H1 (cell line): ENCODE data around the gene MEF2D. TPM values are rescaled to one million over a fixed set of nuclear protein-coding genes. Genes with fewer than 3 reads are reported as not detected.

ENCODE experiments used
- CTCF ChIA-PET: fragments of 300-600 bp; sonication (Branson Sonifier 250); formaldehyde crosslinking; loops from one replicate; lab custom pipeline; 2021; ENCODE audit not compliant: partially characterized antibody; lab: Charles Lee
- POLR2A ChIA-PET: fragments of 300-600 bp; sonication (Branson Sonifier 250); formaldehyde crosslinking; loops from one replicate; lab custom pipeline; 2021; ENCODE audit warnings: inconsistent platforms; ENCODE audit not compliant: partially characterized antibody; lab: Charles Lee
- DNase-seq, 2 experiments: peaks; one replicate each; pipeline versions ENCODE4 v3.0.0 to v3.0.0-alpha.2; 2010 to 2022; ENCODE audit warnings: low spot score in 2 of 2, low read depth in 1 of 2, mixed read lengths in 1 of 2
- FAIRE-seq: peaks from 2 replicates; lab custom pipeline; 2011; peaks lifted over from hg19 to GRCh38; lab: Jason Lieb, UNC
- H2AFZ ChIP-seq: 2 replicates; pipeline ENCODE4 v1.8.1; 2012; ENCODE audit warnings: low read length, inconsistent platforms
- H2AK5ac ChIP-seq: 2 replicates; pipeline ENCODE4 v1.6.1; 2013; ENCODE audit warnings: low read depth, low read length
- H2BK120ac ChIP-seq: replicated peaks from 2 replicates; pipeline ENCODE3; 2013; ENCODE audit warnings: low read depth, low read length, inconsistent platforms
- H2BK12ac ChIP-seq: 2 replicates; pipeline ENCODE4 v1.6.1; 2013; ENCODE audit warnings: low read depth, low read length
- H2BK15ac ChIP-seq: 2 replicates; pipeline ENCODE4 v1.6.1; 2013; ENCODE audit warnings: low read length
- H2BK20ac ChIP-seq: 2 replicates; pipeline ENCODE4 v1.6.1; 2013; ENCODE audit warnings: low read length
- H2BK5ac ChIP-seq: 2 replicates; pipeline ENCODE4 v1.6.1; 2013; ENCODE audit warnings: low read depth, low read length
- H3K14ac ChIP-seq: 2 replicates; pipeline ENCODE4 v1.6.1; 2013; ENCODE audit warnings: inconsistent platforms; ENCODE audit not compliant: insufficient read length
- H3K18ac ChIP-seq: 2 replicates; pipeline ENCODE4 v1.6.1; 2013; ENCODE audit warnings: low read length; ENCODE audit errors: extremely low read depth
- H3K23ac ChIP-seq: 2 replicates; pipeline ENCODE4 v1.6.1; 2013; ENCODE audit warnings: inconsistent platforms; ENCODE audit not compliant: insufficient read length
- H3K23me2 ChIP-seq: 2 replicates; pipeline ENCODE4 v1.6.1; 2013; ENCODE audit warnings: low read depth, low read length
- H3K27ac ChIP-seq: 2 replicates; pipeline ENCODE4 v1.6.1; 2011; ENCODE audit warnings: low read depth, low read length, inconsistent platforms
- H3K27me3 ChIP-seq, 4 experiments: replicated peaks in 1 of 4; 1 replicate in 1 of 4; 2 replicates in 3 of 4; pipeline versions ENCODE4 v1.6.1 to v1.8.1; 2011 to 2013; ENCODE audit warnings: low read length in 3 of 4, mild to moderate bottlenecking in 3 of 4, inconsistent platforms in 2 of 4, mixed read lengths in 2 of 4, moderate library complexity in 1 of 4; ENCODE audit not compliant: control insufficient read depth in 3 of 4, insufficient read depth in 3 of 4; ENCODE audit errors: extremely low read depth in 1 of 4
- H3K36me3 ChIP-seq, 4 experiments: 2 replicates each; pipeline versions ENCODE4 v1.6.1 to v1.8.1; 2011 to 2013; ENCODE audit warnings: mild to moderate bottlenecking in 4 of 4, low read length in 3 of 4, moderate library complexity in 2 of 4, control low read depth in 1 of 4, inconsistent platforms in 1 of 4; ENCODE audit not compliant: insufficient read depth in 4 of 4, control insufficient read depth in 2 of 4
- H3K4ac ChIP-seq: replicated peaks from 2 replicates; pipeline ENCODE3; 2013; ENCODE audit warnings: low read length, low read depth, mixed read lengths, inconsistent platforms; ENCODE audit not compliant: insufficient read length
- H3K4me1 ChIP-seq, 4 experiments: replicated peaks in 1 of 4; 1 replicate in 1 of 4; 2 replicates in 3 of 4; pipeline versions ENCODE4 v1.6.1 to v1.8.1; 2011 to 2013; ENCODE audit warnings: low read length in 3 of 4, inconsistent platforms in 2 of 4, mixed read lengths in 1 of 4; ENCODE audit not compliant: insufficient read depth in 4 of 4, control insufficient read depth in 3 of 4
- H3K4me2 ChIP-seq, 2 experiments: 2 replicates each; pipeline versions ENCODE4 v1.6.1 to v1.8.1; 2011 to 2013; ENCODE audit warnings: low read depth in 2 of 2, low read length in 2 of 2, control low read depth in 1 of 2, inconsistent platforms in 1 of 2, mild to moderate bottlenecking in 1 of 2; ENCODE audit not compliant: insufficient read depth in 1 of 2
- H3K4me3 ChIP-seq, 4 experiments: fragments of 200-600, 300-600 bp in 1 of 4; sonication (generic), shearing (Covaris generic), sonication (Bioruptor Twin) in 1 of 4; 2 replicates each; pipeline versions ENCODE4 v1.5.1 to v1.8.1; 2011 to 2016; ENCODE audit warnings: low read length in 4 of 4, low read depth in 3 of 4, control low read depth in 2 of 4, inconsistent platforms in 2 of 4, mild to moderate bottlenecking in 2 of 4, mixed read lengths in 1 of 4, moderate library complexity in 1 of 4; ENCODE audit not compliant: insufficient read depth in 2 of 4; ENCODE audit errors: extremely low read depth in 1 of 4
- H3K56ac ChIP-seq: replicated peaks from 2 replicates; pipeline ENCODE3; 2013; ENCODE audit warnings: low read depth, mild to moderate bottlenecking, mixed read lengths, low read length, inconsistent platforms; ENCODE audit not compliant: insufficient read length
- H3K79me1 ChIP-seq: 2 replicates; pipeline ENCODE4 v1.6.1; 2013; ENCODE audit warnings: low read depth, low read length, control low read depth
- H3K79me2 ChIP-seq, 2 experiments: 2 replicates each; pipeline versions ENCODE4 v1.6.1 to v1.8.1; 2012 to 2013; ENCODE audit warnings: low read length in 2 of 2, mild to moderate bottlenecking in 2 of 2, inconsistent platforms in 1 of 2; ENCODE audit not compliant: insufficient read depth in 2 of 2, control insufficient read depth in 1 of 2
- H3K9ac ChIP-seq, 4 experiments: replicated peaks in 1 of 4; 1 replicate in 1 of 4; 2 replicates in 3 of 4; pipeline versions ENCODE4 v1.6.1 to v1.8.1; 2011 to 2013; ENCODE audit warnings: low read depth in 3 of 4, low read length in 3 of 4, control low read depth in 2 of 4, mild to moderate bottlenecking in 2 of 4, moderate library complexity in 2 of 4, inconsistent platforms in 1 of 4; ENCODE audit errors: extremely low read depth in 1 of 4
- H3K9me3 ChIP-seq, 2 experiments: 2 replicates each; pipeline versions ENCODE4 v1.6.1 to v1.8.1; 2012 to 2013; ENCODE audit warnings: mild to moderate bottlenecking in 2 of 2, moderate library complexity in 2 of 2, control low read depth in 1 of 2, inconsistent platforms in 1 of 2, low read depth in 1 of 2, low read length in 1 of 2, mixed read lengths in 1 of 2; ENCODE audit not compliant: insufficient read depth in 2 of 2
- H4K20me1 ChIP-seq, 2 experiments: replicated peaks in 1 of 2; 2 replicates each; pipeline versions ENCODE3 to v1.8.1; 2011 to 2013; ENCODE audit warnings: inconsistent platforms in 2 of 2, low read length in 2 of 2, mild to moderate bottlenecking in 1 of 2; ENCODE audit not compliant: insufficient read depth in 2 of 2, control insufficient read depth in 1 of 2
- H4K5ac ChIP-seq: 2 replicates; pipeline ENCODE4 v1.6.1; 2013; ENCODE audit warnings: low read length, low read depth, mixed read lengths, inconsistent platforms; ENCODE audit not compliant: insufficient read length
- H4K8ac ChIP-seq: 2 replicates; pipeline ENCODE4 v1.8.0; 2013; ENCODE audit warnings: mild to moderate bottlenecking, moderate library complexity, low read length, inconsistent platforms; ENCODE audit not compliant: insufficient read depth; ENCODE audit errors: extremely low read depth
- H4K91ac ChIP-seq: replicated peaks from 2 replicates; pipeline ENCODE3; 2013; ENCODE audit warnings: low read length, mixed read lengths, inconsistent platforms; ENCODE audit not compliant: insufficient read length
- EZH2 ChIP-seq: fragments of 200-600 bp; sonication (generic); IDR thresholded peaks from 2 replicates; pipeline ENCODE4 v1.7.1; 2012; ENCODE audit warnings: low read depth, mild to moderate bottlenecking, moderate library complexity, low read length, inconsistent platforms; ENCODE audit not compliant: severe bottlenecking
- PHF8 ChIP-seq: fragments of 200-600 bp; sonication (generic); conservative IDR thresholded peaks from 2 replicates; pipeline ENCODE4 v1.7.1; 2012; ENCODE audit warnings: low read depth, mild to moderate bottlenecking, inconsistent platforms, low read length, moderate library complexity
- RNF2 ChIP-seq: fragments of 200-900, 300-1000 bp; sonication (generic); IDR thresholded peaks from 2 replicates; pipeline ENCODE4 v1.7.1; 2016; ENCODE audit warnings: borderline replicate concordance, low read depth, mild to moderate bottlenecking, antibody characterized with exemption, low read length; ENCODE audit not compliant: poor library complexity, severe bottlenecking; ENCODE audit errors: missing control alignments
- SP1 ChIP-seq: IDR thresholded peaks from 2 replicates; pipeline ENCODE4 v1.6.1; 2011; ENCODE audit warnings: low read depth, low read length
- ZNF274 ChIP-seq: IDR thresholded peaks from 2 replicates; pipeline ENCODE4 v1.7.0; 2012; ENCODE audit warnings: low read length, borderline replicate concordance; ENCODE audit errors: extremely low read depth
- whole genome bisulfite sequencing, 2 experiments: shearing (Covaris generic) in 1 of 2; methylation state at CpG; one replicate each; pipeline versions ENCODE4 v1.1.6 to v1.1.7; 2013 to 2015; ENCODE audit warnings: low lambda C conversion rate in 2 of 2, mixed read lengths in 2 of 2, inconsistent platforms in 1 of 2, low coverage in 1 of 2, missing lambda C conversion rate in 1 of 2; ENCODE audit not compliant: insufficient replicate concordance in 2 of 2, insufficient coverage in 1 of 2, insufficient read length in 1 of 2; ENCODE audit errors: extremely low coverage in 1 of 2, missing lambda C conversion rate in 1 of 2; 5-methylcytosine and 5-hydroxymethylcytosine counted together
- polyA plus RNA-seq, 7 experiments: library from polyadenylated mRNA; depleted of rRNA in 3 of 7; stranded (reverse) in 5 of 7; unstranded in 2 of 7; fragments of >200 nt in 5 of 7; fragments of 200-250 nt in 2 of 7; gene quantifications; 1 replicate in 5 of 7; 2 replicates in 1 of 7; 4 replicates in 1 of 7; pipeline versions ENCODE4 v1.2.1 to v1.2.3, GENCODE V29; 2011 to 2013; ENCODE audit warnings: missing spikeins in 2 of 7, mixed read lengths in 2 of 7
- total RNA-seq: library from RNA; stranded (reverse); fragmentation: NEBNext Ultra II Directional; extraction: Animal tissue kit (Norgen Biotek cat#: 25700); gene quantifications from 2 replicates; pipeline ENCODE4 v1.2.1, GENCODE V29; 2021

MEF2D gene
- total and polyA plus RNA-seq, 2 of the 8 experiments (the other 6 are each of a cell fraction or from before 2014, with no cell fraction given): 17.3 to 20.3 TPM

- WGBS, 2 experiments: 82% methylated on average over 6 of the region's 6 CpGs; no CpG with 5 or more reads in 1 of the 2 experiments
- H4K8ac ChIP-seq: no peak overlapping the region
- H3K56ac ChIP-seq: no peak overlapping the region
- H3K36me3 ChIP-seq: no peaks in the 10 kb centered on the region
- CTCF ChIA-PET: interaction anchor here (0.9 to 16.8 kb wide), 7 partner anchors 8 to 133 kb away, joined by 3 to 517 read pairs (median 40); no protein-coding TSS in a partner anchor
- peaks cover 13 to 35% (median 29%) of the 10 kb centered on the region in 4 experiments for H3K27me3 ChIP-seq
- TF ChIP-seq PHF8 (no peak), SP1 (no peak), EZH2 (no peak), RNF2 (no peak), ZNF274 (no peak)
- no peak overlapping the region for H3K27ac ChIP-seq
- H3K14ac ChIP-seq: no peak overlapping the region
- H3K79me2 ChIP-seq: no peaks in the 10 kb centered on the region
- H4K91ac ChIP-seq: no peak overlapping the region
- H2AK5ac ChIP-seq: no peak overlapping the region
- H3K4me2 ChIP-seq: no peak overlapping the region
- no peak for DNase-seq
- no peak overlapping the region for H2BK20ac ChIP-seq
- H4K5ac ChIP-seq: no peak overlapping the region
- no peak overlapping the region for H3K4ac ChIP-seq
- peaks cover 11% of the 10 kb centered on the region for H3K23me2 ChIP-seq
- H3K18ac ChIP-seq: no peak overlapping the region
- no peak overlapping the region for H3K9ac ChIP-seq
- peaks cover 0 to 5% of the 10 kb centered on the region in 2 experiments for H4K20me1 ChIP-seq
- no peak for FAIRE-seq
- no peak overlapping the region for H2BK120ac ChIP-seq
- H2AFZ ChIP-seq: no peak overlapping the region
- no peak overlapping the region for H2BK15ac ChIP-seq
- H3K79me1 ChIP-seq: no peaks in the 10 kb centered on the region
- peaks cover 10 to 26% (median 16%) of the 10 kb centered on the region in 4 experiments for H3K4me1 ChIP-seq
- H3K9me3 ChIP-seq: no peaks in the 10 kb centered on the region
- H3K4me3 ChIP-seq: no peak overlapping the region
- POLR2A ChIA-PET: interaction anchor here (1.1 to 2.2 kb wide), 3 partner anchors 13 to 29 kb away, joined by 4 to 6 read pairs (median 6); no protein-coding TSS in a partner anchor
- H2BK12ac ChIP-seq: peak overlapping the region; percentile 81; the same call in 1 of the 2 replicates
- H2BK5ac ChIP-seq: no peak overlapping the region
- H3K23ac ChIP-seq: no peak overlapping the region
These were observed 83.1 kb downstream of the MEF2D start for GRCh38 chr1:156417401-156418020.
